ENCODE results near the gene TCERG1L. TPM values are rescaled to one million over a fixed set of nuclear protein-coding genes. Genes with fewer than 3 reads are reported as not detected.

The TCERG1L gene
- polyA plus RNA-seq, 1 donor from 2014 or later, result 0.53 TPM

GRCh38 chr10:131246775-131247174 is 64.7 kb downstream of the TCERG1L start:
- H2AFZ ChIP-seq (ENCODE audit: low read depth, low read length), result no peak overlapping the region
- H3F3A ChIP-seq (ENCODE audit: insufficient read depth, low read length, poor library complexity, severe bottlenecking), result no peaks in the 10 kb centered on the region
- H3K9me2 ChIP-seq (ENCODE audit: insufficient read depth, low read length), result no peaks in the 10 kb centered on the region
- H3K36me3 ChIP-seq (ENCODE audit: insufficient read depth, low read length), result no peaks in the 10 kb centered on the region
- H3K9ac ChIP-seq (ENCODE audit: low read length), result no peak overlapping the region
- no peaks in the 10 kb centered on the region for H3K79me2 ChIP-seq (replicated peaks; ENCODE audit: insufficient read depth, low read length)
- no peak overlapping the region for H3K4me3 ChIP-seq (ENCODE audit: low read length)
- no peak overlapping the region for H3K4me2 ChIP-seq (ENCODE audit: low read length)
- no peaks in the 10 kb centered on the region for H4K20me1 ChIP-seq (ENCODE audit: insufficient read depth)
- H3K27me3 ChIP-seq (ENCODE audit: insufficient read depth, low read depth, low read length), result no peaks in the 10 kb centered on the region
- TF ChIP-seq RAD21 (conservative IDR thresholded peaks at IDR 0.05) (no peak), EZH2 (IDR thresholded peaks at IDR 0.05; ENCODE audit: borderline replicate concordance, insufficient read depth, low read length, poor library complexity, severe bottlenecking) (no peak), EP300 (conservative IDR thresholded peaks at IDR 0.05; ENCODE audit: poor library complexity, severe bottlenecking) (no peak), POLR2AphosphoS5 (IDR thresholded peaks at IDR 0.05) (no peak), MXI1 (conservative IDR thresholded peaks at IDR 0.05; ENCODE audit: poor library complexity, severe bottlenecking) (no peak), REST (IDR thresholded peaks at IDR 0.05; ENCODE audit: borderline replicate concordance) (no peak)
- no peak overlapping the region for H3K27ac ChIP-seq (ENCODE audit: low read length)
- no peaks in the 10 kb centered on the region for H3K9me3 ChIP-seq (ENCODE audit: low read length)

DNA sequence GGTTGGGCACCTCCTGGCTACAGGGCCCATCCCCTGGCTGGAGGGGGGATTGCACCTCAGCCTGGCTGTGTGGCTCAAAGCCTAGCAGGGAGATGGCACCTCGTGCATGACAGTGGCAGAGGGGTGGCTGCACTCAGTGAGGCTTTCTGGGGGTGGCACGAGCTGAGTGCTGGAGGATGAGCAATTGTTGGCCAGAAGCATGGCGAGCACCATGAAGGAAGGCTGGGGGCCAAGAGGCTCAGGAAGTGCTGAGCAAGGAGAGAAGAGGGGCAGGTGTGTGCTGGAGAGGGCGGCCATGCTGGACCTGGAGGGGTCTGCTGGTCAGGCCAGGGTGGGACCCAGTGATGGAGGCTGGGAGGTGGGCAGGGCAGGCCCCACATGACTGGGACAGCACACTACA is 65.4 kb downstream of the TCERG1L start:
- Histone ChIP-seq H4K20me1 (ENCODE audit: insufficient read depth) (no peaks in the 10 kb centered on the region), H3K4me2 (ENCODE audit: low read length) (no peak overlapping the region), H3K79me2 (replicated peaks; ENCODE audit: insufficient read depth, low read length) (no peaks in the 10 kb centered on the region), H2AFZ (ENCODE audit: low read depth, low read length) (no peak overlapping the region), H3K9me2 (ENCODE audit: insufficient read depth, low read length) (no peaks in the 10 kb centered on the region), H3F3A (ENCODE audit: insufficient read depth, low read length, poor library complexity, severe bottlenecking) (no peaks in the 10 kb centered on the region), H3K9me3 (ENCODE audit: low read length) (no peaks in the 10 kb centered on the region), H3K9ac (ENCODE audit: low read length) (no peak overlapping the region), H3K27ac (ENCODE audit: low read length) (no peak overlapping the region), H3K27me3 (ENCODE audit: insufficient read depth, low read depth, low read length) (no peaks in the 10 kb centered on the region), H3K36me3 (ENCODE audit: insufficient read depth, low read length) (no peaks in the 10 kb centered on the region), H3K4me3 (ENCODE audit: low read length) (no peak overlapping the region)
- no peak for TF ChIP-seq CTCF (IDR thresholded peaks at IDR 0.05; ENCODE audit: poor library complexity, severe bottlenecking)
- TF ChIP-seq POLR2AphosphoS5 (IDR thresholded peaks at IDR 0.05), result no peak
- TF ChIP-seq RAD21 (conservative IDR thresholded peaks at IDR 0.05), result no peak
- no peak for TF ChIP-seq MXI1 (conservative IDR thresholded peaks at IDR 0.05; ENCODE audit: poor library complexity, severe bottlenecking)

GRCh38 chr10:131245475-131246059 is 66.0 kb downstream of the TCERG1L start:
- Histone ChIP-seq H3K9ac (ENCODE audit: low read length) (no peak overlapping the region), H3K36me3 (ENCODE audit: insufficient read depth, low read length) (no peaks in the 10 kb centered on the region), H3K27me3 (ENCODE audit: insufficient read depth, low read depth, low read length) (no peaks in the 10 kb centered on the region), H3F3A (ENCODE audit: insufficient read depth, low read length, poor library complexity, severe bottlenecking) (no peaks in the 10 kb centered on the region), H3K79me2 (replicated peaks; ENCODE audit: insufficient read depth, low read length) (no peaks in the 10 kb centered on the region), H3K4me3 (ENCODE audit: low read length) (no peak overlapping the region), H3K9me3 (ENCODE audit: low read length) (no peaks in the 10 kb centered on the region), H3K27ac (ENCODE audit: low read length) (no peak overlapping the region), H4K20me1 (ENCODE audit: insufficient read depth) (no peaks in the 10 kb centered on the region), H2AFZ (ENCODE audit: low read depth, low read length) (no peak overlapping the region), H3K9me2 (ENCODE audit: insufficient read depth, low read length) (no peaks in the 10 kb centered on the region), H3K4me2 (ENCODE audit: low read length) (no peak overlapping the region)
- TF ChIP-seq TAF1 (IDR thresholded peaks at IDR 0.05; ENCODE audit: low read depth) (no peak), CTCF (IDR thresholded peaks at IDR 0.05; ENCODE audit: poor library complexity, severe bottlenecking) (no peak), RAD21 (conservative IDR thresholded peaks at IDR 0.05) (no peak), POLR2AphosphoS5 (IDR thresholded peaks at IDR 0.05) (no peak), SMC3 (conservative IDR thresholded peaks at IDR 0.05; ENCODE audit: poor library complexity) (no peak), MXI1 (conservative IDR thresholded peaks at IDR 0.05; ENCODE audit: poor library complexity, severe bottlenecking) (no peak), EZH2 (IDR thresholded peaks at IDR 0.05; ENCODE audit: borderline replicate concordance, insufficient read depth, low read length, poor library complexity, severe bottlenecking) (no peak), EP300 (conservative IDR thresholded peaks at IDR 0.05; ENCODE audit: poor library complexity, severe bottlenecking) (no peak), REST (IDR thresholded peaks at IDR 0.05; ENCODE audit: borderline replicate concordance) (no peak)
